Duodenal mucosa (tissue), 2 donors: ENCODE results near the gene PTPRA.

Source experiments
- H3K27ac ChIP-seq: one replicate; pipeline ENCODE4 v1.7.0; 2013; ENCODE audit warnings: low read depth, low read length
- H3K27me3 ChIP-seq, 2 donors: one replicate each; pipeline ENCODE4 v1.7.0; 2013; ENCODE audit warnings: low read length in 2 of 2, control low read depth in 1 of 2; ENCODE audit not compliant: insufficient read depth in 2 of 2, control insufficient read depth in 1 of 2
- H3K36me3 ChIP-seq, 2 donors: one replicate each; pipeline ENCODE4 v1.7.0; 2013; ENCODE audit warnings: low read length in 2 of 2, control low read depth in 1 of 2; ENCODE audit not compliant: insufficient read depth in 2 of 2, control insufficient read depth in 1 of 2
- H3K4me1 ChIP-seq, 2 donors: one replicate each; pipeline ENCODE4 v1.7.0; 2013; ENCODE audit warnings: low read length in 2 of 2, control low read depth in 1 of 2; ENCODE audit not compliant: insufficient read depth in 2 of 2, control insufficient read depth in 1 of 2
- H3K4me3 ChIP-seq, 2 donors: one replicate each; pipeline ENCODE4 v1.7.0; 2013; ENCODE audit warnings: low read length in 2 of 2, low read depth in 1 of 2
- H3K9ac ChIP-seq, 2 donors: one replicate each; pipeline ENCODE4 v1.7.0; 2013; ENCODE audit warnings: low read length in 2 of 2, low read depth in 1 of 2
- H3K9me3 ChIP-seq, 2 donors: one replicate each; pipeline ENCODE4 v1.7.0; 2013; ENCODE audit warnings: low read length in 2 of 2, control low read depth in 1 of 2; ENCODE audit not compliant: control insufficient read depth in 1 of 2

PTPRA gene

DNA sequence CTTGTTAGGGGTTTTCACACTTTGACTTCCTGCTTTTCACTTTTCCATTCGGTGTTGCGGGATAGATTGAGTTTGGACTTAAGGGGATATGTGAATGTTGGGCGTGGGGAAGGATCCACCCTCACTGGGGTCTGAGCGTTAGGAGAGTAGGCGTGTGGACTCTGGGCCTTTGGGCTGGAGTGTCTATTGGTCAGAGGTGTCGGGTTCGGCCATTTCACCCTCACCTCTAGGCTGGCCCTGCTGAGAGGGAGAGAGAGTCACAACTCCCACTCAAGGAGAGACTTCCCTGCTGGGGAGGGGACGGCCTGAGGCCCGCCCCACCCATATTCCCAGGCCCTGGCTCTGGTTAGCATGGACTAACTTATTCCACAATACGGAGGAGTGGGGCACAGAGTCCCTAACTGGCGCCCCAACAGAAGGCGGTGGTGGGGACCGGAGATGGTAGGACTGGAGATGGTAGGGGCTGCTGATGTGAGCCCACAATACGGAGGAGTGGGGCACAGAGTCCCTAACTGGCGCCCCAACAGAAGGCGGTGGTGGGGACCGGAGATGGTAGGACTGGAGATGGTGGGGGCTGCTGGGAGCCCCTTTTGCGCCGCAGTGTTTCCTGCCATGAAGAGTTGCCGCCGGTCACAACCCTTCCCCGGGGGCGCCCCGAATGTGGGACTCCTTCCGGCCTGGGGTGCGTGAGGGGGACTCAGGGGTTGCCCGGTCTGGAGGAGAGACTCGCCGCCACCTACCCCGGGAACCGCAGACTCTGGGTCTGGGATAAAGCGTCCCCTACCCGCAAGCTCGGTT, 1.4 kb upstream of the PTPRA start:
- Histone ChIP-seq H3K36me3 (no peaks in the 10 kb centered on the region), H3K4me3 (peak overlapping the region; percentile 74 to 77), H3K9me3 (no peaks in the 10 kb centered on the region), H3K27ac (no peak overlapping the region), H3K27me3 (peaks cover 4 to 6% of the 10 kb centered on the region in 2 donors), H3K4me1 (peaks cover 28 to 36% of the 10 kb centered on the region in 2 donors), H3K9ac (peak overlapping the region in 1 of 2 donors; percentile 45)

DNA sequence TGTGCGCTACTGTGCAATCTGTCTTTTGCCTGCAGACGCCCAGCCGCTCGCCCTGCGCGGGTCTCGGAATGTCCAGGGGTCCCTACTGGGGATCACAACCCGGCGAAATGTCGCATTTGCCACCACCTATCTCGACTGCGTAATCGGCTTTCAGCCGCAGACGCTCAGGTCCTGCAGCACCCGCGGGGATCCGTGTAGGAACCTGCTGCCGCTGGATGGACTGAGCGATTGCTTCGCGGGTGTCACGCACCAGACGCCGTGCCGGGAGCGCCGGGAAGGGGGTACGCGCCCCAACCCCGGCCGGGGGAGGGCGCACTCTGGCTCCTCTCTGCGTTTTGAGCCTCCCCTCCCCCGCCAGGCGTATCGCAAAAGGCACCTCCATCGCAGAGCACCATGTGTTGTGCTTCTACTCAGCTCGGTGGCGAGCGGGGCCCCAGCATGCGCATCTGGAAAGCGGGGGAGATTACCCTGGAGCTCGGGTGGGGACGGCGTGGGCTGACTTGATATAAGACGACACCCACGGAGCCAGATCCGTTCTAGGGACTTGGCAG, 747 bp upstream of the PTPRA start:
- peak overlapping the region; percentile 74 to 77 for H3K4me3 ChIP-seq
- peaks cover 26 to 36% of the 10 kb centered on the region in 2 donors for H3K4me1 ChIP-seq
- no peaks in the 10 kb centered on the region for H3K36me3 ChIP-seq
- peaks cover 4 to 6% of the 10 kb centered on the region in 2 donors for H3K27me3 ChIP-seq
- no peaks in the 10 kb centered on the region for H3K9me3 ChIP-seq
- H3K27ac ChIP-seq, result no peak overlapping the region
- peak overlapping the region; percentile 45 to 60 for H3K9ac ChIP-seq

DNA sequence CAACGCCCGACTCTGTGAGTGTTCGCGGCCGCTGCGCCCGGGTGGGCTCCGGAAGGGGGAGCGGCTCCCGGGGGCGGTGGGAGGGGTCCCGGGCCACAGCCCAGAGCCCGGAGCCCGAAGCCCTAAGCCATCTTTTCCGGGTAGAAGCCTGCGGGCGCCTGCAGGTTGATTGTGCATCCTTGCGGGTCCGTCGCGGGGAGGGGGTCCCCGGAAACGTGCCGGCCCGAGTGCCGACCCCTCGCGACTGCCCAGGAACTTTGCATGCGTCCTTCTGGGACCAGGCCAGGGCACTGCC, 413 bp downstream of the PTPRA start:
- Histone ChIP-seq H3K9ac (peak overlapping the region; percentile 49 to 71), H3K9me3 (no peaks in the 10 kb centered on the region), H3K4me1 (peaks cover 24 to 36% of the 10 kb centered on the region in 2 donors), H3K4me3 (peak overlapping the region; percentile 74 to 77), H3K27ac (peak overlapping the region; percentile 30), H3K27me3 (peaks cover 4 to 6% of the 10 kb centered on the region in 2 donors), H3K36me3 (no peaks in the 10 kb centered on the region)

DNA sequence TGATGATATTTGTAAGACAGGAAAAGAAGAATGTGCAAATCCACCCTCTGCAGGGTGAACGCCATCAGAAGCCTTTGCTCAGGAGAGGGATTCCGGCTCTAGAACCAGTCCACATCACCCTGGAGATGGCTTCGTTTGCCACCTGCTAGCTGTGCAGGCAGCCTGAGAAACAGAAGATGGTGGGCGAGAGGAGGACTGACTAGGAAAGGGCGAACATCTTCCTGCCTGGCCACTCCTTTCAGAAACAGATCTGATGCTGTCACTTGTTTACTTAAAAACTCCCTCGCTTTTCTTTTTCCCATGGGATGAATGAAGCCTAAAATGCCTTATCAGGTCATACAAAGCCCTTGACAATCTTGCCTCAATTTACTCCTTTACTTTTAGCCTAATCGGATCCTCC, 1.2 kb downstream of the PTPRA start:
- Histone ChIP-seq H3K9ac (peak overlapping the region; percentile 49 to 71), H3K27me3 (peaks cover 4 to 6% of the 10 kb centered on the region in 2 donors), H3K9me3 (no peaks in the 10 kb centered on the region), H3K36me3 (no peaks in the 10 kb centered on the region), H3K4me3 (peak overlapping the region; percentile 74 to 77), H3K27ac (no peak overlapping the region), H3K4me1 (peaks cover 30 to 36% of the 10 kb centered on the region in 2 donors)

DNA sequence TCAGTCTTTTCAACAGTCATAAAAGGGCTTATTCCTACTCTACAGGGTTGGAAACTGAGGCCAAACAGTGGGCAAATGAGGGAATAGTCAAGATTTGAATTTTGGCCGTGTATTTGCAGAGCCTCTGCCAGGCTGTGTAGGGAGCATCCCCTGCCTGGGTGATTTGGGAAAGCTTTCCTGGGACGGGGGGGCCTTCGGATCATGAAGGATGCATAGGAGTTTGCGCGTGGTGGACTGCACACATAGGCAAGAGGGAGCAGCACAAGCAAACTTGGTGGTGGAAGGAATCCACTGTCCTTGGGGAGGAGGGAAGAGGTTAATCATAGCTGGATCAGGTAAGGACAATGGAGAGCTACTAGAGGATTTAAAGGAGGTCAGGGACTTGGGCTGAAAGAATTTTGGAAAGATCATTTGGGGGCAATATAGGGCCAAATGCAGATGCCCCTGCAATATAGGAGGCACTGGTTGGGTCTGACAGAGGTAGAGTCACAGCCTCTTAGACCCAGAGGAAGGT, 2.5 kb downstream of the PTPRA start:
- Histone ChIP-seq H3K9ac (no peak overlapping the region), H3K27me3 (peaks cover 4 to 6% of the 10 kb centered on the region in 2 donors), H3K9me3 (no peaks in the 10 kb centered on the region), H3K4me3 (no peak overlapping the region), H3K4me1 (peaks cover 30 to 36% of the 10 kb centered on the region in 2 donors), H3K27ac (no peak overlapping the region), H3K36me3 (no peaks in the 10 kb centered on the region)

DNA sequence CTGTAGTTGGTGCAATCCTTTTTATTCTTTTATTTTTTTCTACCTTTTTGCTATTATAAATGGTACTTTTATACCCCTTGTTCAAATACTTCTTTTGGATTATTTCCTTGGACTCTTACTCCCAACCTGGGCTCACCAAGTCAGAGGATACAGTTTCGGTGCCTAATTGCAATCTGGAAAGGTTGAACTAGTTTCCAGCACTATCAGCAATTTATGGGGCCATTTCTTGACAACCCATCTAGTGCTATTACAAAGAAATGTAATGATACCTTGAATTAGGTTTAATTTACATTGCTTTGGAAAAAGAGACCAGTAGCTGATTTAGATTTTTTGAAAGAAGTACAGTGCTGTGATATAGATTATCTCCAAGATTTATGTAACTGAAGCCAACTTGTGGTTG, 5.2 kb downstream of the PTPRA start:
- no peak overlapping the region for H3K27ac ChIP-seq
- no peaks in the 10 kb centered on the region for H3K27me3 ChIP-seq
- H3K4me3 ChIP-seq, result no peak overlapping the region
- peaks cover 19 to 25% of the 10 kb centered on the region in 2 donors for H3K4me1 ChIP-seq
- H3K9ac ChIP-seq, result no peak overlapping the region
- H3K36me3 ChIP-seq, result no peaks in the 10 kb centered on the region
- H3K9me3 ChIP-seq, result no peaks in the 10 kb centered on the region

DNA sequence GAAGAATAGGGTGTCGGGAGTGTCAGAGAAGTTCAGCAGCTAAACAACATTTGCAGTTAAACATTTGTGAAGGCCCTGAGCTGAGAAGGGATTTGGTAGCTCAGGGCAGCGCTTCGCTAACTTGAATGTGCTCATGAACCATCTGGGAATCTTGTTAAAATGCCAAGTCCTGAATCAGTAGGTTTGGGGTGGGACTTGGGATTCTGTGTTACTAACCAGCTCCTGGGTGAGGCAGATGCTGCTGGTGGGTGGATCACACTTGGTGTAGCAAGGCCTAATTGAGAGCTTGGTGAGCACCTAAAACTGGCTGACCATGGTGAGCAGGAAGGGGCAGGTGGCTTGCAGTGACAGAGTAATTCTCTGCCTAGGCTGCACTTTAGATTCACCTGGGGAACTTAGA, 5.9 kb downstream of the PTPRA start:
- no peaks in the 10 kb centered on the region for H3K27me3 ChIP-seq
- no peak overlapping the region for H3K27ac ChIP-seq
- H3K4me3 ChIP-seq, result no peak overlapping the region
- H3K36me3 ChIP-seq, result no peaks in the 10 kb centered on the region
- H3K9me3 ChIP-seq, result no peaks in the 10 kb centered on the region
- H3K9ac ChIP-seq, result no peak overlapping the region
- H3K4me1 ChIP-seq, result peaks cover 17 to 25% of the 10 kb centered on the region in 2 donors

DNA sequence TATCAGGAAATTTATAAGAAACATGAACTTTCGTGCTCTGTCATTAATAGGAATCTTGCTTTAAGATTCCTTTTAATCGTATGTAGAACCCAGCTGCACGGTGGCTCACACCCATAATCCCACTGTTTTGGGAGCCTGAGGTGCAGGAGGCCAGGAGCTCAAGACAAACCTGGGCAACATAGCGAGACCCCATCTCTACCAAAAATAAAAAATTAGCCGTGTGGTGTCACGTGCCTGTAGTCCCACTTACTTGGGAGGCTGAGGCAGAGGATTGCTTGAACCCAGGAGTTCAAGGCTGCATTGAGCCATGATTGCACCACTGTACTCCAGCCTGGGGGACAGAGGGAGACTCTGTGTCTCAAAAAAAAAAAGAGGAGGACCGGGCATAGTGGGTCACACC, 7.4 kb downstream of the PTPRA start:
- Histone ChIP-seq H3K27me3 (no peaks in the 10 kb centered on the region), H3K4me1 (peaks cover 2 to 12% of the 10 kb centered on the region in 2 donors), H3K4me3 (no peak overlapping the region), H3K27ac (no peak overlapping the region), H3K9ac (no peak overlapping the region), H3K9me3 (no peaks in the 10 kb centered on the region), H3K36me3 (no peaks in the 10 kb centered on the region)

DNA sequence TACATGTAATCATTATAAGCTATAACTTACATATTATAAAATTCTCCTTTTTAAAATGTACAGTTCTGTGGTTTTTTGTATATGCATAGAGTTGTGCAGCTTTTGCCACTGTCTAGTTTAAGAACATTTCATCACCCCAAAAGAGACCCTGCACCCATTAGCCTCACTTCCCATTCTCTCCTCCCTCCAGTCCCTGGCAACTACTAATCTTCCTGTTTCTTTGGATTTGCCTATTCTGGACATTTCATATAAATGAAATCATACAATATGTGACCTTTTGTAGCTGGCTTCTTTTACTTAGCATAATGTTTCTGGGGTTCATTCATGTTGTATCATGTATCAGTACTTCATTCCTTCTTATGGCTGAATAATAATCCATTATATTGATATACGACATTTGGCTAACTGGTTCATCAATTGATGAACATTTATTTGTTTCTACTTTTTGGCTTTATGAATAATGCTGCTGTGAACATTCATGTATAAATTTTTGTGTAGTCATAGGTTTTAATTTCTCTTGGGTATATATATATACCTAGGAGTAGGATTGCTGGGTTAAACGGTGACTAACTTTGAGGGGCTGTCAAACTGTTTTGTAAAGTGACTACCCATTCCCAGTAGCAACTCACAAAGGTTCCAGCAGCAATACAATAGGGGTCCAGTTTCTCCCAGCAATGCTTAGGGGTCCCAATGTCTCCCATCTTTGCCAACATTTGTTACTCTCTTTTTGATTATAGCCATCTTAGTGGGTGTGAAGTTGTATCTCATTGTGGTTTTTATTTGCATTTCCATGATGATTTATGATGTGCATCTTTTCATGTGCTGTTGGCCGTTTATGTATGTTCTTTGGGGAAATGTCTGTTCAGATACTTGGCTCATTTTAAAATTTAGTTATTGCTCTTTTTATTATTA, 10.7 kb downstream of the PTPRA start:
- Histone ChIP-seq H3K4me1 (peaks cover 0 to 4% of the 10 kb centered on the region in 2 donors), H3K4me3 (no peak overlapping the region), H3K9me3 (no peaks in the 10 kb centered on the region), H3K27ac (no peak overlapping the region), H3K36me3 (no peaks in the 10 kb centered on the region), H3K27me3 (no peaks in the 10 kb centered on the region), H3K9ac (no peak overlapping the region)

DNA sequence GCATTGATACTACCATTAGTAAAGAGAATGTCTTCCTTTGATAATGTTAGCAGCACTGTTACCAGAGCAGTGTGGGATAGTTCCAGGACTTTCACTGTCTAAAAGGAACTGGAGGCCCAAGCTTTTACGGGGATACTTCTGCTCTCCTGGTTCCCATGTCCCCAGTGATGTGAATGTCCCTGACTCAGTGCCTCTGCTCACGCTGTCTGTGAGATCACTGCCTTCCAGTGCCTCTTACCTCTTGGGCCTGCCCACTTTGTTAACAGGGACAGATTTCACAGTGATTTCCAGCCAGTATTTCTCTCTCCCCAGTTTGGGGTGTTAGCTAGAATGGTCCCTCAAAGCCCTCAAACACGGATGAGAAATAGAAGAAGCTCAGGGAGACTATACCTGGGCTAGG, 14.4 kb downstream of the PTPRA start:
- Histone ChIP-seq H3K9ac (no peak overlapping the region), H3K9me3 (no peaks in the 10 kb centered on the region), H3K4me1 (peaks cover 0 to 6% of the 10 kb centered on the region in 2 donors), H3K27me3 (no peaks in the 10 kb centered on the region), H3K27ac (no peak overlapping the region), H3K36me3 (no peaks in the 10 kb centered on the region), H3K4me3 (no peak overlapping the region)
